Measurements from ENCODE around the gene PMS1.

DNA sequence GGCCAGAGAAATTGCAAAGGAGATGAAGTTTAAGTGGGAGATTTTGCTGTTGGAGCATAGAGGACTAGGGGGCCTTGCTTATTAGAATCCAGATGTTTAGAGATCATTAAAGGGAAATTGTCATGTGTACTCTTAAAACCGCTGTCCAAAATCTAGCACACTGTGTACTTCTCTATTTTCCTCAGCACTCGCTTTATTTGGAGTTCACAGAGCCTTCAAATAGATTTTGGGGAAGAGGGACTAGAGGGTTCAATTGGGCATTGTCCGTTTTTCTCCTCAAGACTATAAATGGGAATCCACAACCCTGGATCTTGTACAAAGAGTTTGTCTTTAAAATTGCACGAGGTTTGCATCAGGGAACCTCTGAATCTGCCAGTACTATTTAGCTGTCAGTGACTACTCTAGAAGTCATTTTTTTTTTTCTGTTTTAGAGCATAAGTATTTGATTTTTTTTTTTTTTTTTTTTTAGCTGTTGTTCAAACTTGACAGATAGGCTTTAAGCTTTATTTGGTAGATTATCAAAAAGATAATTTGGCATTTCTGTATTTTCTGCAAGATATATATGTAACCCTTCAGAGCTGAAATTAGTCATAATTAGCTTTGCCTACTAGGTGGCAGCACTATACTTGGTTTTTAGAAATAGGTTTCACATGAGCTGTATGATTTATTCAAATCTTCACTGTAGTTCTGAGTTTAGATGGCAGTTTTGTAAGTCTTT, 14.2 kb downstream of the PMS1 start:
- TF ChIP-seq JUN (IDR thresholded peaks at IDR 0.05; ENCODE audit: borderline replicate concordance, low read depth, low read length) (no peak), JUN (CRISPR knock-in tag; IDR thresholded peaks at IDR 0.05; ENCODE audit: borderline replicate concordance) (no peak), POLR2A (conservative IDR thresholded peaks at IDR 0.05) (no peak), PURB (CRISPR knock-in tag; IDR thresholded peaks at IDR 0.05; ENCODE audit: low read depth) (no peak), CBFB (CRISPR knock-in tag; IDR thresholded peaks at IDR 0.05) (no peak), MTA1 (IDR thresholded peaks at IDR 0.05; ENCODE audit: borderline replicate concordance) (no peak), ZNF197 (CRISPR knock-in tag; IDR thresholded peaks at IDR 0.05; ENCODE audit: low read depth) (no peak)
